ENCODE results near the gene SLC8A1. TPM values are rescaled to one million over a fixed set of nuclear protein-coding genes. Genes with fewer than 3 reads are reported as not detected.

The SLC8A1 gene
- total and polyA plus RNA-seq, 2 donors (not counting 1 experiment from before 2014, with no cell fraction given), result 0.07 to 0.20 TPM

- no peaks in the 10 kb centered on the region for H3K9me3 Mint-ChIP-seq (ENCODE audit: insufficient read depth)
- peaks cover 5% of the 10 kb centered on the region for H3K4me1 Mint-ChIP-seq
- Histone ChIP-seq H3K4me1 (ENCODE audit: control insufficient read depth in 2 of 2, insufficient read depth in 2 of 2, low read length in 2 of 2) (no peaks in the 10 kb centered on the region), H2AFZ (ENCODE audit: insufficient read depth, low read depth, low read length, poor library complexity, severe bottlenecking) (no peak overlapping the region), H3K27ac (ENCODE audit: low read length in 2 of 2) (no peak overlapping the region), H3K79me2 (ENCODE audit: control insufficient read depth, insufficient read depth, low read length) (no peaks in the 10 kb centered on the region), H4K20me1 (ENCODE audit: control insufficient read depth, insufficient read depth, low read length, poor library complexity, severe bottlenecking) (no peaks in the 10 kb centered on the region), H3K27me3 (replicated peaks in 1 of 4; ENCODE audit: control extremely low read depth in 1 of 4, control insufficient read depth in 3 of 4, insufficient read depth in 4 of 4, low read length in 3 of 4) (no peaks in the 10 kb centered on the region), H3K4me2 (replicated peaks; ENCODE audit: low read depth, low read length, poor library complexity, severe bottlenecking) (no peak overlapping the region), H3K4me3 (ENCODE audit: control extremely low read depth in 1 of 5, extremely low read depth in 1 of 5, insufficient read depth in 1 of 5, low read depth in 2 of 5, low read length in 4 of 5) (no peak overlapping the region), H3K9ac (ENCODE audit: low read length) (no peak overlapping the region), H3K36me3 (replicated peaks in 1 of 2; ENCODE audit: control extremely low read depth in 1 of 2, control insufficient read depth in 1 of 2, extremely low read depth in 1 of 2, insufficient read depth in 2 of 2, low read length in 1 of 2) (no peaks in the 10 kb centered on the region), H3K9me3 (ENCODE audit: control extremely low read depth in 1 of 3, control insufficient read depth in 2 of 3, insufficient read depth in 1 of 3, low read length in 2 of 3) (no peaks in the 10 kb centered on the region)
- H3K4me3 Mint-ChIP-seq, result no peak overlapping the region
- intact Hi-C loops (cut with micrococcal nuclease), result no loop called here
- DNase-seq (no peak), ATAC-seq (ENCODE audit: low read depth) (no peak)
- peaks cover 3% of the 10 kb centered on the region for H3K27me3 Mint-ChIP-seq
- ChIA-PET POLR2A (no interaction called here), CTCF (no interaction called here)
- H3K27ac Mint-ChIP-seq, result no peak overlapping the region
- no peak for TF ChIP-seq CTCF (IDR thresholded peaks at IDR 0.05)
- TF ChIP-seq EZH2 (IDR thresholded peaks at IDR 0.05; ENCODE audit: borderline replicate concordance, insufficient read depth, low read depth, low read length, poor library complexity, severe bottlenecking), result no peak
- WGBS (ENCODE audit: insufficient coverage), result 84% methylated on average over 3 of the region's 5 CpGs
These were observed 346.3 kb downstream of the SLC8A1 start for GRCh38 chr2:40105593-40105992.

GRCh38 chr2:40103590-40103989, 348.3 kb downstream of the SLC8A1 start:
- TF ChIP-seq EZH2 (IDR thresholded peaks at IDR 0.05; ENCODE audit: borderline replicate concordance, insufficient read depth, low read depth, low read length, poor library complexity, severe bottlenecking) (no peak), CTCF (IDR thresholded peaks at IDR 0.05) (no peak)

More at GRCh38 chr2:40103590-40103989, 348.3 kb downstream of the SLC8A1 start:
- no peak overlapping the region for H2AFZ ChIP-seq (ENCODE audit: insufficient read depth, low read depth, low read length, poor library complexity, severe bottlenecking)
- no peaks in the 10 kb centered on the region for H3K9me3 Mint-ChIP-seq (ENCODE audit: insufficient read depth)
- no peaks in the 10 kb centered on the region for H3K79me2 ChIP-seq (ENCODE audit: control insufficient read depth, insufficient read depth, low read length)
- H3K36me3 ChIP-seq (replicated peaks in 1 of 2; ENCODE audit: control extremely low read depth in 1 of 2, control insufficient read depth in 1 of 2, extremely low read depth in 1 of 2, insufficient read depth in 2 of 2, low read length in 1 of 2), result no peaks in the 10 kb centered on the region
- POLR2A ChIA-PET, result no interaction called here
- no CpG with 5 or more reads among the region's 2 CpGs for WGBS (ENCODE audit: insufficient coverage)
- no peak overlapping the region for H3K27ac Mint-ChIP-seq
- no peak overlapping the region for H3K4me2 ChIP-seq (replicated peaks; ENCODE audit: low read depth, low read length, poor library complexity, severe bottlenecking)
- ATAC-seq (ENCODE audit: low read depth), result no peak
- H3K9me3 ChIP-seq (ENCODE audit: control extremely low read depth in 1 of 3, control insufficient read depth in 2 of 3, insufficient read depth in 1 of 3, low read length in 2 of 3), result no peaks in the 10 kb centered on the region
- peaks cover 3% of the 10 kb centered on the region for H3K27me3 Mint-ChIP-seq
- no peak for DNase-seq
- no peak overlapping the region for H3K9ac ChIP-seq (ENCODE audit: low read length)
- intact Hi-C loops (cut with micrococcal nuclease), result no loop called here
- H3K4me1 ChIP-seq (ENCODE audit: control insufficient read depth in 2 of 2, insufficient read depth in 2 of 2, low read length in 2 of 2), result no peaks in the 10 kb centered on the region
- CTCF ChIA-PET, result no interaction called here
- H4K20me1 ChIP-seq (ENCODE audit: control insufficient read depth, insufficient read depth, low read length, poor library complexity, severe bottlenecking), result no peaks in the 10 kb centered on the region
- no peaks in the 10 kb centered on the region for H3K27me3 ChIP-seq (replicated peaks in 1 of 4; ENCODE audit: control extremely low read depth in 1 of 4, control insufficient read depth in 3 of 4, insufficient read depth in 4 of 4, low read length in 3 of 4)
- no peak overlapping the region for H3K4me3 ChIP-seq (ENCODE audit: control extremely low read depth in 1 of 5, extremely low read depth in 1 of 5, insufficient read depth in 1 of 5, low read depth in 2 of 5, low read length in 4 of 5)
- H3K27ac ChIP-seq (ENCODE audit: low read length in 2 of 2), result no peak overlapping the region
- no peak overlapping the region for H3K4me3 Mint-ChIP-seq
- H3K4me1 Mint-ChIP-seq, result peaks cover 7% of the 10 kb centered on the region

All from B cell (primary cell).